ENCODE data around the gene MAP1LC3B2. TPM values are rescaled to one million over a fixed set of nuclear protein-coding genes. Genes with fewer than 3 reads are reported as not detected.

MAP1LC3B2 gene
- total RNA-seq, 1 experiment from 2014 or later, result 2.2 TPM

- Mint-ChIP-seq H3K27ac (no peak overlapping the region), H3K4me1 (no peaks in the 10 kb centered on the region), H3K9me3 (peaks cover 27% of the 10 kb centered on the region), H3K36me3 (peaks cover 18% of the 10 kb centered on the region), H3K27me3 (ENCODE audit: low read depth) (no peaks in the 10 kb centered on the region), H3K4me3 (no peak overlapping the region)
- ChIA-PET POLR2A (no interaction called here), CTCF (interaction anchor here (1.2 kb wide), 1 partner anchor 129 kb away, joined by 3 read pairs; no protein-coding TSS in a partner anchor)
- no peak for ATAC-seq
- TF ChIP-seq ZNF425 (CRISPR knock-in tag; conservative IDR thresholded peaks at IDR 0.05) (no peak), SMAD4 (CRISPR knock-in tag; IDR thresholded peaks at IDR 0.05) (no peak), NFATC4 (CRISPR knock-in tag; IDR thresholded peaks at IDR 0.05) (no peak), ATF6 (CRISPR knock-in tag; IDR thresholded peaks at IDR 0.05) (no peak)
- DNase-seq (ENCODE audit: low spot score), result no peak
Observed at GRCh38 chr12:116568203-116568602, 9.0 kb downstream of the MAP1LC3B2 start.

- POLR2A ChIA-PET, result no interaction called here
- Mint-ChIP-seq H3K27ac (no peak overlapping the region), H3K27me3 (ENCODE audit: low read depth) (no peaks in the 10 kb centered on the region), H3K4me3 (no peak overlapping the region), H3K36me3 (no peaks in the 10 kb centered on the region), H3K4me1 (peaks cover 6% of the 10 kb centered on the region), H3K9me3 (peaks cover 4% of the 10 kb centered on the region; the same call in 1 of the 2 replicates)
- no peak for ATAC-seq
- no peak for DNase-seq (ENCODE audit: low spot score)
- no peak for TF ChIP-seq NFATC4 (CRISPR knock-in tag; IDR thresholded peaks at IDR 0.05)
- no peak for TF ChIP-seq ZNF317 (CRISPR knock-in tag; IDR thresholded peaks at IDR 0.05; ENCODE audit: borderline replicate concordance, low read depth)
- TF ChIP-seq USF2 (CRISPR knock-in tag; IDR thresholded peaks at IDR 0.05), result no peak
- TF ChIP-seq ZNF281 (CRISPR knock-in tag; IDR thresholded peaks at IDR 0.05), result no peak
- no peak for TF ChIP-seq FOXK1 (CRISPR knock-in tag; IDR thresholded peaks at IDR 0.05)
- CTCF ChIA-PET, result no interaction called here
Observed at GRCh38 chr12:116571089-116571488, 11.9 kb downstream of the MAP1LC3B2 start.

GRCh38 chr12:116573776-116574175, 14.6 kb downstream of the MAP1LC3B2 start:
- CTCF ChIA-PET, result no interaction called here
- no peak for ATAC-seq
- Mint-ChIP-seq H3K4me3 (no peak overlapping the region), H3K36me3 (no peaks in the 10 kb centered on the region), H3K9me3 (peaks cover 4% of the 10 kb centered on the region; the same call in 1 of the 2 replicates), H3K27ac (no peak overlapping the region), H3K27me3 (ENCODE audit: low read depth) (no peaks in the 10 kb centered on the region), H3K4me1 (peaks cover 7% of the 10 kb centered on the region)
- DNase-seq (ENCODE audit: low spot score), result no peak
- POLR2A ChIA-PET, result no interaction called here
- no peak for TF ChIP-seq ATF1 (CRISPR knock-in tag; IDR thresholded peaks at IDR 0.05)
- TF ChIP-seq E2F5 (CRISPR knock-in tag; IDR thresholded peaks at IDR 0.05), result no peak
- no peak for TF ChIP-seq ZNF121 (CRISPR knock-in tag; IDR thresholded peaks at IDR 0.05)
- no peak for TF ChIP-seq PRRX2 (CRISPR knock-in tag; IDR thresholded peaks at IDR 0.05)
- no peak for TF ChIP-seq ELF4 (CRISPR knock-in tag; IDR thresholded peaks at IDR 0.05; ENCODE audit: low read depth)
- TF ChIP-seq NFE2L1 (CRISPR knock-in tag; IDR thresholded peaks at IDR 0.05), result no peak
- no peak for TF ChIP-seq SP1 (CRISPR knock-in tag; conservative IDR thresholded peaks at IDR 0.05)
- no peak for TF ChIP-seq CTCF (IDR thresholded peaks at IDR 0.05)
- TF ChIP-seq FOXK1 (CRISPR knock-in tag; IDR thresholded peaks at IDR 0.05), result no peak
- no peak for TF ChIP-seq GABPB1 (CRISPR knock-in tag; IDR thresholded peaks at IDR 0.05)
- TF ChIP-seq E2F1 (CRISPR knock-in tag; IDR thresholded peaks at IDR 0.05), result no peak

Measured in WTC11 (cell line).